ENCODE data around the gene MORN4. TPM values are rescaled to one million over a fixed set of nuclear protein-coding genes. Genes with fewer than 3 reads are reported as not detected.

Gene MORN4
- total RNA-seq, 1 donor from 2014 or later, result 5.4 TPM

- H3K9me3 ChIP-seq, result no peaks in the 10 kb centered on the region
- intact Hi-C loops (cut with DNase I), result no loop called here
- no peaks in the 10 kb centered on the region for H3K27me3 ChIP-seq (ENCODE audit: low read depth)
- H3K36me3 ChIP-seq, result peaks cover 88% of the 10 kb centered on the region
- no peak for DNase-seq
- H3K4me1 ChIP-seq, result peaks cover 7% of the 10 kb centered on the region
- no peak overlapping the region for H3K4me3 ChIP-seq
- no peak for TF ChIP-seq CTCF (IDR thresholded peaks at IDR 0.05)
- no peak overlapping the region for H3K27ac ChIP-seq
- ATAC-seq, result no peak
Measured at GRCh38 chr10:97673736-97674525, 40.6 kb upstream of the MORN4 start.

- Histone ChIP-seq H3K9me3 (no peaks in the 10 kb centered on the region), H3K27me3 (ENCODE audit: low read depth) (no peaks in the 10 kb centered on the region), H3K4me1 (no peaks in the 10 kb centered on the region), H3K36me3 (peaks cover 89% of the 10 kb centered on the region), H3K4me3 (no peak overlapping the region), H3K27ac (no peak overlapping the region)
- intact Hi-C loops (cut with DNase I), result no loop called here
- no peak for DNase-seq
- ATAC-seq, result no peak
- TF ChIP-seq CTCF (IDR thresholded peaks at IDR 0.05), result no peak
Measured at GRCh38 chr10:97669571-97669970, 36.3 kb upstream of the MORN4 start.

GRCh38 chr10:97667463-97667862, 34.2 kb upstream of the MORN4 start:
- DNase-seq (no peak), ATAC-seq (no peak)
- H3K4me1 ChIP-seq, result no peaks in the 10 kb centered on the region
- no peaks in the 10 kb centered on the region for H3K27me3 ChIP-seq (ENCODE audit: low read depth)
- H3K36me3 ChIP-seq, result peaks cover 96% of the 10 kb centered on the region
- no peak overlapping the region for H3K4me3 ChIP-seq
- no peak overlapping the region for H3K27ac ChIP-seq
- H3K9me3 ChIP-seq, result no peaks in the 10 kb centered on the region
- no peak for TF ChIP-seq CTCF (IDR thresholded peaks at IDR 0.05)
- intact Hi-C loops (cut with DNase I), result no loop called here

- TF ChIP-seq CTCF (IDR thresholded peaks at IDR 0.05), result no peak
- intact Hi-C loops (cut with DNase I), result no loop called here
- no peaks in the 10 kb centered on the region for H3K9me3 ChIP-seq
- H3K36me3 ChIP-seq, result peaks cover 96% of the 10 kb centered on the region
- DNase-seq, result no peak
- no peak for ATAC-seq
- no peaks in the 10 kb centered on the region for H3K4me1 ChIP-seq
- H3K4me3 ChIP-seq, result no peak overlapping the region
- no peak overlapping the region for H3K27ac ChIP-seq
- no peaks in the 10 kb centered on the region for H3K27me3 ChIP-seq (ENCODE audit: low read depth)
Measured at GRCh38 chr10:97666992-97667391, 33.7 kb upstream of the MORN4 start.

GRCh38 chr10:97664282-97664850, 31.1 kb upstream of the MORN4 start:
- no peak overlapping the region for H3K27ac ChIP-seq
- peaks cover 84% of the 10 kb centered on the region for H3K36me3 ChIP-seq
- ATAC-seq (no peak), DNase-seq (no peak)
- H3K27me3 ChIP-seq (ENCODE audit: low read depth), result no peaks in the 10 kb centered on the region
- intact Hi-C loops (cut with DNase I), result no loop called here
- no peaks in the 10 kb centered on the region for H3K9me3 ChIP-seq
- no peak for TF ChIP-seq CTCF (IDR thresholded peaks at IDR 0.05)
- H3K4me3 ChIP-seq, result no peak overlapping the region
- no peaks in the 10 kb centered on the region for H3K4me1 ChIP-seq
